HS-5 (cell line): ENCODE results near the gene MBLAC2.

Source experiments
- DNase-seq: peaks from one replicate; pipeline ENCODE4 v3.0.0-alpha.2; 2012; ENCODE audit warnings: low read depth

MBLAC2 gene

DNA sequence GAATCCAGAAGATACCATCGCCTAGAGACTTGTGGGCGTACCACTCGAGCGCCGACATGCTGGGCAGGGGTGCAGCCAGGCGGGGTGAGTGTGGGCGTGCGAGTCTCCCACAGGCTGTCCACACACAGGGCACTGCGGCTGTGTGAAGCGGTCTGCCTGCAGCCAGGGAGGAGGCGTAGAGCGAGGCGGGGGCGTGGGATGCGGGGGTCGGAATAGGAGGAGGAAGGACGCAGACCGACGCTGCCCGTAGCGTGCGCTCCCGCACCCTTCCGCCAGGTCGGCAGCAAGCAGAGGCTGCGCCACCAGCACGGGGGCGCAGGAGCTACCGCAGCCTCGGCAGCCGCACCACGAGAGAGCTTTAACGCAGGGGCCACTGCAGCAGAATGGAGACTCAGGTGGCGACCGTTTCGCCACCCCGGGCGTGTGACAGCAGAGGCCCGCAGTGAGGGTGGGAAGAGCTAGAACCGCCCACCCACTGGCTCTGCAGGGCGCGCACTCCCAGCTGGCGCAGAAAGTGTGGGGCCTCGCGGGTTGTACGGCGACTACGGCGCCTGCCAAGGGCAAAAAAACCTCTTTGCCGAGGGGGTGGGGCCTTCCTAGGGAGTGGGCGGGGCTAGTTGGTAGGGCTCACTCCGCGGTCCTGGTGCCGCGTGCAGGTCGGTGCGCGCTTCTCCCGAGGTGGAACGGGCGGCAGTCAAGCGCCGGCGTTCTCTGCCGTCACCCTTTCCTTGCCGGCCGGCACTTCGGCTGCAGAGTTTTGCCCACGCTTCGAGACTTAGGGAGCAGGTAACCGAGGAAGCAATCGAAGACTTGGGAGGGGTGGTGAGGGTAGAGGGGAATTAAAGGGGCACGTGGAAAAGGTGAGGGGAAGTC is at the start of gene MBLAC2, which contains the start of gene POLR3G:
Gene MBLAC2, minus strand, starts transcription at position 537 of the 873 bp plus-strand sequence. Its CDS starts 479 bp downstream, at position 58.
Gene POLR3G, plus strand, starts transcription at position 630 of the 873 bp plus-strand sequence. CDS start 10,704 bp downstream, outside the sequence.
- DNase-seq: peak; percentile 78

- DNase-seq: no peak
Observed at GRCh38 chr5:90519081-90519480, 44.5 kb upstream of the MBLAC2 start.

DNA sequence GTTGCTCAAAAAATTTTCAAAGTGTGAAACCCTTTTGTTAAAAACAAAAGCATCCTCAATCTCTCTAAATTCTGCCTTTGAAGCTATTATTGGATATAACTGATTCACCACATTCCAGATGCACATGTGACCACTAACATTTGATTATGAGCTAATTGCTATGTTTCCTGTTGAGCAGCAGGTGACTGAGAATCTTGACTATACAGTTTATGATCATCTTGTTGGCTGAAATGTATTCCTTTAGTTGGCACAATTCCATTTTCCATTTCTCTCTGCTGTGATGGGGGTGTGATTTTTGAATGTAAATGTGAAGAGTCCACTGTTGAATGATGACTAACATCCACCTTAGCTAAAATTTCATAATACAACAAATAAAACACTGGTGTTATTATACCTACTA is 44.1 kb upstream of the MBLAC2 start:
- DNase-seq: peak; percentile 29

GRCh38 chr5:90514520-90514919 is 39.9 kb upstream of the MBLAC2 start:
- no peak for DNase-seq

DNA sequence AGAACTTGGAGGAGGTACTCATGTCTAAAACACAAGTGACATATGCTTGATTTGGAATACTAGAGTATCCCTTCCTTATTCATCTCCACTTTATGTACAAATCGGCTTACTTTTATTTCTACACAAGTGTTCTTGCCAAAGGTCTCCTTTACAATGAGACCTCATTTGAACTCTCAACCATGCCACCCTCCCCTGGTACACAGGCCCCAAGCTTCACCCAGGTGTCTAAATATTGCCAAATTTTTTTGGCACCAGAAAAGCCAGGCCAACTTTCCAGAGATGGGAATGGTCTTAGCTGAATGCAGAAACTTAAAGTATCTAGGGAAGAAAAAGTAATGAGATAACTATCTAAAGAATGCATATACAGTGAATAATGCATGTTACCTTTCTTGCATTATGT is 35.9 kb upstream of the MBLAC2 start:
- no peak for DNase-seq

DNA sequence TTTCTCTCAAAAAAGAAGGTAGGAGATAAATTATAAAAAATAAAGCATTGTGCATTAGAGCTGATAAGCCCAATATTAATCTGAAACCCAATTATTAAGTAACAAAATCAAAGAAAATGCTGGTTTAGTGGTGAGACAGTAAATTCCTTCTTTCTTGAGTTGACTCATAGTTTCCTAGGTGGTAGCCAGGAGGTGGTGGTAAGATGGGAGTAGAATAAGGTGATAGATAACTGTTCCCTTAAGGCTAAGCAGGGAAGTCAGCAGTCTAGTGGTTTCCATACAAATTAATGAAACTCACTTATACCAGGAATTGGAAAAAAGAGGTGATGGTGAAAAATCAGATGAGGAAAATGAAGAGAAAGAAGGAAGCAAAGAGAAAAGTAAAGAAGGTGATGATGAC is 31.6 kb upstream of the MBLAC2 start:
- no peak for DNase-seq

- no peak for DNase-seq
Observed at GRCh38 chr5:90504743-90505142, 30.2 kb upstream of the MBLAC2 start.

- DNase-seq: no peak
Observed at GRCh38 chr5:90503596-90503995, 29.0 kb upstream of the MBLAC2 start.

GRCh38 chr5:90495146-90495545 is 20.6 kb upstream of the MBLAC2 start:
- no peak for DNase-seq

DNA sequence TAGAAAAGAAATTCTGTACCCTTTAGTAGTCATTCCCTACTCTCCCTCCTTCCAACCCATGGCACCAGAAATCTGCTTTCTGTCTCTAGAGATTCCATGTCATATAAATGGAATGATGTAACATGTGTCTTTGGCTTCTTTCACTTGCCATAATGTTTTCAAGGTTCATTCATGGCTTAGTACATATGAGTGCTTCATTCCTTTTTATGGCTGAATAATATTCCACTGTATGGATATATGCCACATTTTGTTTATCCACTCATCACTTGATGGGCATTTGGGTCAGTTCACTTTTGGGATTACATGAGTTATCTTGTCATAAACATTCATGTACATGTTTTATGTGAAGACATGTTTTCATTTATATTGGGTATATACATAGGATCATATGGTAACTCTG is 19.5 kb upstream of the MBLAC2 start:
- no peak for DNase-seq

DNA sequence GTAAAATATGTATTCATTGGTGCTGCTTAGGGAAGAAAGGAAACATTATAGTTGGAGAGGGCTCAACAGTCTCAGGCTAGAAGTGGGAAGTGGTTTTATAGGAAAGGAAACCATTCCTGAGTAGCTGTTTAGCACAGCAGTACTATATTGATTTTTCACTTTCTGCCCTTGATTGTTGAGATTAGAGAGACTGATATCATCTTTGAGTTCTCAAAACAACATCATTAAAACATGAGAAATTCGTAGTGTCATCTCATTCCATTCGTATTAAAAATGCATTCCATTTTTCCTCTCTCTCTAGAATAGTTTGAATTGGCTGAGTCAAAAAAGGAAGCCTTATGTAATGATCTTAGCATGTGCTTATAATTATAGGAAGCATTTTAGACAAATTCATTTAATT is 14.2 kb upstream of the MBLAC2 start:
- DNase-seq: peak; percentile 86

- DNase-seq: no peak
Observed at GRCh38 chr5:90484540-90484939, 10.0 kb upstream of the MBLAC2 start.

- peak; percentile 92 for DNase-seq
Observed at GRCh38 chr5:90483206-90483605, 8.6 kb upstream of the MBLAC2 start.

GRCh38 chr5:90480699-90481098 is 6.1 kb upstream of the MBLAC2 start:
- no peak for DNase-seq

- DNase-seq: peak; percentile 56
Observed at GRCh38 chr5:90479611-90480385, 5.2 kb upstream of the MBLAC2 start.

DNA sequence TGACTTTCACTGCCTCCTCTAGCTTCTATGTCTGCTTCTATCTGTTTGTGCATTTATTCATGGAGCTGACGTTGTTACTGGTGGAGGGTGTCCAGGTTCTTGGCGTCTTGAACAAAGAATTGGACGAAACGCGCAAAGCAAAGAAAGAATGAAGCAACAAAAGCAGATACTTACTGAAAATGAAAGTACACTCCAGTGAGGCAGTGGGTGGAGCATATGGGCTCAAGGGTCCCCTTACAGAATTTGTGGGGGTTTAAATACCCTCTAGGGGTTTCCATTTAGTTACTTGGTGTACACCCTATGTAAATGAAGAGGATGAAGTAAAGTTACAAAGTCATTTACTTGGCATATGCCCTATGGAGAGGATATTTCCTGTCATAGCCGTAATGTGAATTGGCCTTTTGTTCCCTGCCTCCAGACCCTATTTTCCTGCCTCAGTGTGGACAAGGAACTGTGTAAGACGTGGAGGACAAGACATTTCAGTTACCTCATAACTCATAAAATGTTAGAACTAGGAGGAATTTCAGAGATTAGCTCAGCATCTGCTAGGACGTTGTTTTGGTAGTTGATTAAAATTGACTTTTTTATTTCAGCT is 3.1 kb upstream of the MBLAC2 start:
- DNase-seq: no peak

DNA sequence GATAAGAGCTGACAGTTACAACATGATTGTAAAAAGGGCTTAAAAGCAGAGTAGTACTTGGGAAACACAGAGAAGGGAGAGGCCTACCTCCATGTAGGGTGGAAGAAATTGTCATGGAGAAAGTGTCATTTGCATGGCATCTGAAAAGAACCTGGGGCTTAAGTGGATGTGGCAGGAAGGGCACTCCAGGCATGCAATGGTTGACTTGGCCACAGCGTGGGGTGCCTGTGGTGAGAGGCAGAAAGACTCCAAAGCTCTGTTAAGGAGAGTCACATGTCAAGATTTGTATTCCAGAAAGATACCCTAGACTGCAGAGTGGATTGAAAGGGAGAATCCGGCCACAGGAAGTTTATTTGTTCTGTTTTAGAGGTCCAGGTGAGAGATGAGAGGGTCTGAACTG is 2.5 kb upstream of the MBLAC2 start:
- no peak for DNase-seq

- no peak for DNase-seq
Observed at GRCh38 chr5:90476391-90476790, 1.8 kb upstream of the MBLAC2 start.

DNA sequence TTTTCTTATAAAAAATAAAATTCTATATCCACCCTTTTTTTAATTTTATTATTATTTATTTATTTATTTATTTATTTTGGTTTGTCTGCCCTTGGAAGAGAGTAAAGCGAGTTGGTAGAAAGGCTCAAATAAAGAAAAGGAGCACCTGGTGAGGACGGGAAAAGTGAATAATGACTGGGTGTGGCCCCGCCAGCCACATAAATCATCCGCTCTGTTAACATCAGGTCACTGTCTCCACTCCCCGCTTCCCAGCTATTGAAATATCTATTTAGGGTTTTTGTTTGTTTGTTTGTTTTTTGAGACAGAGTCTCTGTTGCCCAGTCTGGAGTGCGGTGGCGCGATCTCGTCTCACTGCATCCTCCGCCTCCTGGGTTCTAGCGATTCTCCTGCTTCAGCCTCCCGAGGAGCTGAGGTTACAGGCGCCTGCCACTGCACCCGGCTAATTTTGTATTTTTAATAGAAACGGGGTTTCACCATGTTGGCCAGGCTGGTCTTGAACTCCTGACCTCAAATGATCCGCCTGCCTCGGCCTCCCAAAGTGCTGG is 937 bp upstream of the MBLAC2 start:
- no peak for DNase-seq

DNA sequence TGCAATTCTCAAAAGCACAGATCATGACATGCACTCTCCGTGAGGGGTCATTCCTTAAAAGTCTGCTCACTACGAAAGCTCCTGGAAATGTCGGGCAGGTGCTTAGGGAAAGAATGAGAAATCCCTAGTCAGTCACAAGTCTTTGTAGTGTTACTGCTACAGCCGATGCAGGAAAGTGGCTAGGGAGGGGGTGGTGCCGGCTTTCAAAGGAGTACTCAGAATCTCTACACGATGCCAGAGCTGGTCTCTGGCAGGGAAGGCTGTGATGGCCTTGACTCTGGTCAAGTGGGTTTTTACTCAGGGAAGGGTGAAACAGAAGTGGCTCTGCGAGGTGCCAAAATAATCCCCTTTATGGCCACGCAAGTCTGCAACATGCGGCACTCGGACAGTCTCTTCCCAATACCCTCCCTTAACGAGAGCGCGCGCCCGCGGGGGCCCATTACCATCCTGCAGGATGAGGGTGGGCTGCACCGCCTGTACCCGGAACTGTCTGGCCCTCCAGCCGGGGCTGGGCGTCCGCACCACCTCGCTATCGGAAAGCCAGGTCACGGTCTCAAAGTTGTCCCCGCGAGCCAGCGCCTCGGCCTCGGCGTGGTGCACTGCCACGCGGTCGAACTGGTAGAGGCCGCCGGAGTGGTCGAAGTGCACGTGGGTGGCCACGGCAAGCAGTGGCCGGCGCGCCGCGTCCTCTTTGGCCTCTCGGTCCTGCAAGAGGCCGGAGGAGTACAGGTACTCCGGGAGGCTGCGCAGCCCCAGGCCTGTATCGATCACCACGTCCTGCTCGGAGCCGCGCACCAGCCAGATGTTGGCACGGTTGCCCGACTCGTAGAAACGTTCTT is 956 bp downstream of the MBLAC2 start:
- no peak for DNase-seq

- no peak for DNase-seq
Observed at GRCh38 chr5:90472783-90473395, 1.7 kb downstream of the MBLAC2 start.
